HepG2 (cell line): ENCODE data around the gene TMEM255B. TPM values are rescaled to one million over a fixed set of nuclear protein-coding genes. Genes with fewer than 3 reads are reported as not detected.

Experiments
- ATAC-seq: fragments of 200-7000 bp; cut with Tn5 transposase; 3 replicates; pipeline ENCODE4 v1.9.1; 2020; ENCODE audit warnings: mild to moderate bottlenecking, moderate library complexity
- BruUV-seq: library from RNA; stranded (reverse); fragments of 400-500 nt; replicated peaks from 2 replicates; lab custom pipeline; 2021; lab: Mats Ljungman, UMichigan
- CTCF ChIA-PET: fragments of 300-600 bp; formaldehyde crosslinking; extraction: SDS; loops from one replicate; lab custom pipeline; 2021; ENCODE audit warnings: low total read pairs, inconsistent platforms, low intra/inter-chr PET ratio; lab: Yijun Ruan, JAX
- POLR2A ChIA-PET: fragments of 350-600 bp; sonication (Branson Sonifier 250); formaldehyde crosslinking; loops from one replicate; lab custom pipeline; 2020; ENCODE audit warnings: antibody characterized with exemption, inconsistent platforms; lab: Yijun Ruan, JAX
- DNase-seq: peaks from one replicate; pipeline ENCODE4 v3.0.0-alpha.2; 2015; ENCODE audit warnings: low spot score
- FAIRE-seq: peaks from 3 replicates; lab custom pipeline; 2011; peaks lifted over from hg19 to GRCh38; lab: Jason Lieb, UNC
- H2AFZ ChIP-seq: one replicate; pipeline ENCODE4 v1.6.1; 2011; ENCODE audit warnings: low read length, inconsistent platforms
- H3K27ac ChIP-seq: fragments of 300-600 bp; 3 replicates; pipeline ENCODE4 v1.8.0; 2011; ENCODE audit warnings: mixed run types, mild to moderate bottlenecking, mixed read lengths, low read length, inconsistent platforms; ENCODE audit not compliant: insufficient read depth; ENCODE audit errors: extremely low read length
- H3K27me3 ChIP-seq, 2 experiments: fragments of 200-600 bp in 1 of 2; 2 replicates in 1 of 2; 3 replicates in 1 of 2; pipeline versions ENCODE4 v1.6.0 to v1.8.0; 2011; ENCODE audit warnings: low read length in 2 of 2, mild to moderate bottlenecking in 2 of 2, moderate library complexity in 2 of 2, inconsistent platforms in 1 of 2; ENCODE audit not compliant: insufficient read depth in 2 of 2, control insufficient read depth in 1 of 2
- H3K36me3 ChIP-seq, 2 experiments: fragments of 200-600 bp in 1 of 2; replicated peaks in 1 of 2; 2 replicates in 1 of 2; 3 replicates in 1 of 2; pipeline versions ENCODE4 v1.5.1 to v1.8.0; 2011; ENCODE audit warnings: low read length in 2 of 2, inconsistent platforms in 1 of 2; ENCODE audit not compliant: insufficient read depth in 2 of 2, control insufficient read depth in 1 of 2
- H3K4me1 ChIP-seq: 2 replicates; pipeline ENCODE4 v1.5.1; 2012; ENCODE audit warnings: low read length, inconsistent platforms; ENCODE audit not compliant: insufficient read depth
- H3K4me2 ChIP-seq: 2 replicates; pipeline ENCODE4 v1.6.0; 2011; ENCODE audit warnings: low read depth, low read length, inconsistent platforms
- H3K4me3 ChIP-seq, 3 experiments: fragments of 200-600 bp in 1 of 3; sonication (generic), shearing (Covaris generic) in 1 of 3; replicated peaks in 1 of 3; 2 replicates each; pipeline ENCODE4 v1.5.1; 2011 to 2016; ENCODE audit warnings: low read length in 3 of 3, inconsistent platforms in 2 of 3, low read depth in 2 of 3, mild to moderate bottlenecking in 2 of 3, control low read depth in 1 of 3, mixed read lengths in 1 of 3; ENCODE audit not compliant: insufficient read depth in 1 of 3
- H3K79me2 ChIP-seq: one replicate; pipeline ENCODE4 v1.6.1; 2011; ENCODE audit warnings: low read length, inconsistent platforms; ENCODE audit not compliant: insufficient read depth
- H3K9ac ChIP-seq: 2 replicates; pipeline ENCODE4 v1.6.0; 2011; ENCODE audit warnings: mild to moderate bottlenecking, low read depth, low read length, inconsistent platforms; ENCODE audit not compliant: insufficient read depth
- H3K9me3 ChIP-seq: 2 replicates; pipeline ENCODE4 v1.5.1; 2012; ENCODE audit warnings: mild to moderate bottlenecking, low read length
- H4K20me1 ChIP-seq: 2 replicates; pipeline ENCODE4 v1.6.0; 2011; ENCODE audit warnings: inconsistent platforms, mild to moderate bottlenecking, low read length, moderate library complexity; ENCODE audit not compliant: insufficient read depth
- CREB1 ChIP-seq, 2 experiments: fragments of 450-650 bp in 1 of 2; IDR thresholded peaks; 2 replicates each; pipeline ENCODE4 v1.6.1; 2016 to 2017; ENCODE audit warnings: control low read depth in 1 of 2, mild to moderate bottlenecking in 1 of 2, missing compliant biosample characterization in 1 of 2, missing genetic modification characterization in 1 of 2
- EEA1 ChIP-seq: sonication (generic); formaldehyde crosslinking; IDR thresholded peaks from 2 replicates; pipeline ENCODE4 v1.5.1; 2020; ENCODE audit warnings: mild to moderate bottlenecking, missing genetic modification reagents, borderline replicate concordance
- MED13 ChIP-seq: sonication (generic); formaldehyde crosslinking; IDR thresholded peaks from 2 replicates; pipeline ENCODE4 v1.5.0; 2020; ENCODE audit warnings: missing genetic modification reagents
- MZF1 ChIP-seq: sonication (generic); formaldehyde crosslinking; IDR thresholded peaks from 2 replicates; pipeline ENCODE4 v1.8.1; 2023; ENCODE audit warnings: mild to moderate bottlenecking, missing genetic modification reagents, borderline replicate concordance
- NFRKB ChIP-seq: fragments of 450-650 bp; IDR thresholded peaks from 2 replicates; pipeline ENCODE4 v1.6.1; 2017
- PLRG1 ChIP-seq: fragments of 450-650 bp; conservative IDR thresholded peaks from 2 replicates; pipeline ENCODE4 v1.6.1; 2016
- XRCC5 ChIP-seq: fragments of 200-400 bp; formaldehyde crosslinking; optimal IDR thresholded peaks from 2 replicates; pipeline ENCODE3; 2017; ENCODE audit warnings: mild to moderate bottlenecking, low read length
- ZNF10 ChIP-seq: sonication (generic); formaldehyde crosslinking; IDR thresholded peaks from 2 replicates; pipeline ENCODE4 v1.4.0; 2020; ENCODE audit warnings: mild to moderate bottlenecking, low read depth, missing genetic modification reagents, borderline replicate concordance
- ZNF430 ChIP-seq: sonication (generic); formaldehyde crosslinking; IDR thresholded peaks from 2 replicates; pipeline ENCODE4 v1.9.0; 2021; ENCODE audit warnings: mild to moderate bottlenecking, missing genetic modification reagents
- ZNF577 ChIP-seq: sonication (generic); formaldehyde crosslinking; IDR thresholded peaks from 2 replicates; pipeline ENCODE4 v1.4.0; 2020; ENCODE audit warnings: mild to moderate bottlenecking, low read depth, missing genetic modification reagents, borderline replicate concordance
- ZNF629 ChIP-seq: sonication (generic); formaldehyde crosslinking; conservative IDR thresholded peaks from 2 replicates; pipeline ENCODE4 v1.5.0; 2020; ENCODE audit warnings: missing genetic modification reagents
- ZNF672 ChIP-seq: sonication (generic); formaldehyde crosslinking; IDR thresholded peaks from 2 replicates; pipeline ENCODE4 v1.8.1; 2022; ENCODE audit warnings: missing genetic modification reagents
- ZNF780A ChIP-seq: sonication (generic); formaldehyde crosslinking; IDR thresholded peaks from 2 replicates; pipeline ENCODE4 v1.8.0; 2022; ENCODE audit warnings: mild to moderate bottlenecking, missing genetic modification reagents, moderate library complexity
- WGBS: methylation state at CpG from one replicate; pipeline ENCODE4 v1.1.6; 2017; ENCODE audit warnings: low lambda C conversion rate; 5-methylcytosine and 5-hydroxymethylcytosine counted together
- in situ Hi-C: cut with HindIII; loops from 2 replicates; pipeline ENCODE4 v1.10.0; 2017; ENCODE audit warnings: low pct_unique_long_range_greater_than_20kb; ENCODE audit not compliant: extremely low pct_ligation_motif_present
- intact Hi-C: fragments of 100-400 bp; cut with micrococcal nuclease; formaldehyde crosslinking; loops from one replicate; pipeline ENCODE4 v1.10.0; 2022; ENCODE audit not compliant: unreplicated experiment
- polyA plus RNA-seq, 8 experiments: library from polyadenylated mRNA; depleted of rRNA in 3 of 8; stranded (reverse) in 7 of 8; unstranded in 1 of 8; fragments of >200 nt; fragmentation: Illumina TruSeq in 4 of 8; extraction: Trizol in 4 of 8; gene quantifications; 2 replicates each; pipeline versions ENCODE4 v1.2.1 to v1.2.3, GENCODE V29; 2011 to 2016; ENCODE audit warnings: low read depth in 4 of 8, missing spikeins in 1 of 8, mixed read lengths in 1 of 8; ENCODE audit not compliant: insufficient read depth in 1 of 8
- total RNA-seq, 5 experiments: library from RNA; depleted of rRNA; stranded (reverse); fragments of >200 nt; fragmentation: Illumina TruSeq; extraction: Trizol; gene quantifications; 2 replicates each; pipeline ENCODE4 v1.2.3, GENCODE V29; 2016; ENCODE audit warnings: low read depth in 1 of 5
- TF ChIP-seq, protein P1 (sequence below): sonication (generic); formaldehyde crosslinking; IDR thresholded peaks from 2 replicates; pipeline ENCODE4 v1.4.0; 2020; ENCODE audit warnings: missing genetic modification reagents

The TMEM255B gene
- total and polyA plus RNA-seq, 2 of the 13 experiments (the other 11 are each of a cell fraction or from before 2014, with no cell fraction given), result not detected

DNA sequence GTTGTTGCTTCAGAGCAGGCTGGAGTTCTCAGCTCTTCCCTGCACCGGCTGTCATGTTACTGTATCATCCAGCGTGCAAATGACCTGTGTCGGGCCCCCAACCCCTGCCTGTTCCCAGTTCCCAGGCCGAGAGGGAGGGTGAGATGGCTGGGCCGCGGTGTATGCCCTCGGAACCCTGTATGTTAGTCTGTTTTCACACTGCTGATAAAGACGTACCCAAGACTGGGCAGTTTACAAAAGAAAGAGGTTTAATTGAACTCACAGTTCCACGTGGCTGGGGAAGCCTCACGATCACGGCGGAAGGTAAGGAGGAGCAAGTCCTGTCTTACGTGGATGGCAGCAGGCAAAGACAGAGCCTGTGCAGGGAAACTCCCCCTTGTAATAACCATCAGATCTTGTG lies 10.9 kb downstream of the TMEM255B start:
- FAIRE-seq, result no peak
- intact Hi-C loops, result no loop called here
- no peak overlapping the region for H3K4me3 ChIP-seq
- TF ChIP-seq ZNF780A (no peak), ZNF672 (no peak), ZNF629 (CRISPR knock-in tag) (no peak), NFRKB (no peak)
- peaks cover 14% of the 10 kb centered on the region; the same call in 1 of the 2 replicates for H3K4me1 ChIP-seq
- H3K4me2 ChIP-seq, result no peak overlapping the region
- in situ Hi-C loops, result no loop called here
- no peak; the same call in 2 of the 3 replicates for ATAC-seq
- POLR2A ChIA-PET, result no interaction called here
- no peaks in the 10 kb centered on the region for H3K9me3 ChIP-seq
- no peaks in the 10 kb centered on the region for H3K36me3 ChIP-seq
- no peaks in the 10 kb centered on the region for H4K20me1 ChIP-seq
- no peak overlapping the region for H3K9ac ChIP-seq
- CTCF ChIA-PET, result no interaction called here
- H2AFZ ChIP-seq, result no peak overlapping the region
- no peak for DNase-seq
- H3K79me2 ChIP-seq, result no peaks in the 10 kb centered on the region
- H3K27me3 ChIP-seq, result peaks cover 2 to 58% of the 10 kb centered on the region in 2 experiments
- H3K27ac ChIP-seq, result no peak overlapping the region
- 44% methylated on average over 8 of the region's 13 CpGs for WGBS
- no TSS peak for BruUV-seq

DNA sequence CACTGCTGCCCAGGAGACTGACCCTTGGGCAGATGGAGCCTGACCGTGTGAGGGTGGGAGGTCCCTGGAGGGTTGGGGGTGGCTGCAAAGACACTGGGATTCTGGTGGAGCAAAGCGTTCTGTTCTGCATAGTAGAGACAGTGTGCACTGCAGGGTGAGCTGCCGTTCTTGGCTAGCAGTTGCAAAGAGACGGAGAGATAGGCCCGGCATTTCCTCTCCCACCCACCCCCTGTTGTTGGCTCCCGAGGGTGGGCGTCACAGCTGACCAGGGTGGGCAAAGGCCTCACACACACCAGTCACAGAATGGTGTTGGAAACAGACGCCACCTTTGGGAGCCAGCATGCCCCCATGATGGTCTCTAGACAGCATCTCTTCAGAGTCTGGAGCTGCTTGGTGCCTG lies 11.4 kb downstream of the TMEM255B start:
- Histone ChIP-seq H3K4me2 (no peak overlapping the region), H3K27me3 (peaks cover 2 to 55% of the 10 kb centered on the region in 2 experiments), H3K79me2 (no peaks in the 10 kb centered on the region), H2AFZ (no peak overlapping the region), H4K20me1 (no peaks in the 10 kb centered on the region), H3K36me3 (no peaks in the 10 kb centered on the region), H3K4me1 (peaks cover 14% of the 10 kb centered on the region; the same call in 1 of the 2 replicates), H3K27ac (no peak overlapping the region), H3K4me3 (no peak overlapping the region), H3K9ac (no peak overlapping the region), H3K9me3 (no peaks in the 10 kb centered on the region)
- FAIRE-seq (no peak), DNase-seq (no peak), ATAC-seq (no peak)
- POLR2A ChIA-PET, result no interaction called here
- BruUV-seq, result no TSS peak
- 26% methylated on average over 5 of the region's 8 CpGs for WGBS
- CTCF ChIA-PET, result no interaction called here
- intact Hi-C loops (no loop called here), in situ Hi-C loops (no loop called here)
- TF ChIP-seq CREB1 (IDR thresholded peaks at IDR 0.05), result no peak
- no peak for TF ChIP-seq CREB1 (CRISPR knock-in tag; IDR thresholded peaks at IDR 0.05)
- TF ChIP-seq ZNF577 (CRISPR knock-in tag), result no peak
- no peak for TF ChIP-seq ZNF430 (CRISPR knock-in tag)
- TF ChIP-seq, protein P1, sequence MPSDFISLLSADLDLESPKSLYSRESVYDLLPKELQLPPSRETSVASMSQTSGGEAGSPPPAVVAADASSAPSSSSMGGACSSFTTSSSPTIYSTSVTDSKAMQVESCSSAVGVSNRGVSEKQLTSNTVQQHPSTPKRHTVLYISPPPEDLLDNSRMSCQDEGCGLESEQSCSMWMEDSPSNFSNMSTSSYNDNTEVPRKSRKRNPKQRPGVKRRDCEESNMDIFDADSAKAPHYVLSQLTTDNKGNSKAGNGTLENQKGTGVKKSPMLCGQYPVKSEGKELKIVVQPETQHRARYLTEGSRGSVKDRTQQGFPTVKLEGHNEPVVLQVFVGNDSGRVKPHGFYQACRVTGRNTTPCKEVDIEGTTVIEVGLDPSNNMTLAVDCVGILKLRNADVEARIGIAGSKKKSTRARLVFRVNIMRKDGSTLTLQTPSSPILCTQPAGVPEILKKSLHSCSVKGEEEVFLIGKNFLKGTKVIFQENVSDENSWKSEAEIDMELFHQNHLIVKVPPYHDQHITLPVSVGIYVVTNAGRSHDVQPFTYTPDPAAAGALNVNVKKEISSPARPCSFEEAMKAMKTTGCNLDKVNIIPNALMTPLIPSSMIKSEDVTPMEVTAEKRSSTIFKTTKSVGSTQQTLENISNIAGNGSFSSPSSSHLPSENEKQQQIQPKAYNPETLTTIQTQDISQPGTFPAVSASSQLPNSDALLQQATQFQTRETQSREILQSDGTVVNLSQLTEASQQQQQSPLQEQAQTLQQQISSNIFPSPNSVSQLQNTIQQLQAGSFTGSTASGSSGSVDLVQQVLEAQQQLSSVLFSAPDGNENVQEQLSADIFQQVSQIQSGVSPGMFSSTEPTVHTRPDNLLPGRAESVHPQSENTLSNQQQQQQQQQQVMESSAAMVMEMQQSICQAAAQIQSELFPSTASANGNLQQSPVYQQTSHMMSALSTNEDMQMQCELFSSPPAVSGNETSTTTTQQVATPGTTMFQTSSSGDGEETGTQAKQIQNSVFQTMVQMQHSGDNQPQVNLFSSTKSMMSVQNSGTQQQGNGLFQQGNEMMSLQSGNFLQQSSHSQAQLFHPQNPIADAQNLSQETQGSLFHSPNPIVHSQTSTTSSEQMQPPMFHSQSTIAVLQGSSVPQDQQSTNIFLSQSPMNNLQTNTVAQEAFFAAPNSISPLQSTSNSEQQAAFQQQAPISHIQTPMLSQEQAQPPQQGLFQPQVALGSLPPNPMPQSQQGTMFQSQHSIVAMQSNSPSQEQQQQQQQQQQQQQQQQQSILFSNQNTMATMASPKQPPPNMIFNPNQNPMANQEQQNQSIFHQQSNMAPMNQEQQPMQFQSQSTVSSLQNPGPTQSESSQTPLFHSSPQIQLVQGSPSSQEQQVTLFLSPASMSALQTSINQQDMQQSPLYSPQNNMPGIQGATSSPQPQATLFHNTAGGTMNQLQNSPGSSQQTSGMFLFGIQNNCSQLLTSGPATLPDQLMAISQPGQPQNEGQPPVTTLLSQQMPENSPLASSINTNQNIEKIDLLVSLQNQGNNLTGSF (CRISPR knock-in tag), result no peak
- TF ChIP-seq EEA1 (CRISPR knock-in tag), result no peak
- TF ChIP-seq XRCC5, result no peak
- TF ChIP-seq ZNF10 (CRISPR knock-in tag), result no peak
- no peak for TF ChIP-seq PLRG1
- no peak for TF ChIP-seq MZF1 (CRISPR knock-in tag)
- TF ChIP-seq MED13 (CRISPR knock-in tag), result no peak
